NCI-H82 treated with DMSO at 0.1 percent for 48 hours (cell line): ENCODE measurements around the gene CNRIP1.
A peak's percentile ranks its signal among the peaks of the same experiment; 100 is the strongest.

Experiments
- DNase-seq: peaks from one replicate; lab custom pipeline; 2025; ENCODE audit not compliant: unreplicated experiment; lab: John Stamatoyannopoulos, UW

CNRIP1 gene

DNA sequence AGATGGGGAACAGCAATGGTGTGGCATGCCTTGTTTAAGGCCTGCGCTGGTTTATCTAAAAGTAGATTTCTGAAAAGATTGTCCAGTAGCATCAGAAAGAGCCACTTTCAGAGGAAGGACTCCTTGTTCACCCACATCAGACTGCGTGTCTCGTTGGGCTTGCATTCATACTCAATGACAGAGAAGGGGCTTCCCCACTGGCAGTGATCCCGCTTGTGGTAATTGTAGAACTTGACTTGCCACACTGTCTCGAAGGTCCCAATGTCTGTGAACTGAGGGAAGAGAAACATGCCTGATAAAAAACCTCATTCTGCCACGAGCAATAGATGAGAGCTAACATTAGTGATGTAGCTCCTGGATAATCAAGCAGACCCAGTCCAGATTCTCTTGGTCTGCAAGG is 26.0 kb downstream of the CNRIP1 start:
- no peak for DNase-seq

- no peak for DNase-seq
Observed at GRCh38 chr2:68293024-68293423, 26.7 kb downstream of the CNRIP1 start.

GRCh38 chr2:68292108-68292710 is 27.5 kb downstream of the CNRIP1 start:
- DNase-seq = no peak

DNA sequence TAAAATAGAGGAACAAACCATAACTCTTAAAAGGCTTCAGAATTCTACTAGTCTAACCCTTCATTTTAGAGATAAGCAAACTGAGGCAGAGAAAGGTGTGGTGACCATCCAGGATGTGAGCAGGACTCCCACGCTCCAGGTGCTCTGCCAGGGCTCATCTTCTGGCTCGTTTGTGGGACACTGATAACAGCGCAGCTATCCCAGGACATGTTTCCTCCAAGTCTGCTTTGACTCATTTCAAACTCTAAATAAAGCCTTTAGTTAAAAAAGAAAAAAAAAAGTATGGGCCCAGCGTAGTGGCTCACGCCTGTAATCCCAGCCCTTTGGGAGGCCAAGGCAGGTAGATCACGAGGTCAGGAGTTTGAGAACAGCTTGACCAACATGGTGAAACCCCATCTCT is 28.4 kb downstream of the CNRIP1 start:
- DNase-seq = no peak

GRCh38 chr2:68290901-68291300 is 28.8 kb downstream of the CNRIP1 start:
- DNase-seq = no peak

DNA sequence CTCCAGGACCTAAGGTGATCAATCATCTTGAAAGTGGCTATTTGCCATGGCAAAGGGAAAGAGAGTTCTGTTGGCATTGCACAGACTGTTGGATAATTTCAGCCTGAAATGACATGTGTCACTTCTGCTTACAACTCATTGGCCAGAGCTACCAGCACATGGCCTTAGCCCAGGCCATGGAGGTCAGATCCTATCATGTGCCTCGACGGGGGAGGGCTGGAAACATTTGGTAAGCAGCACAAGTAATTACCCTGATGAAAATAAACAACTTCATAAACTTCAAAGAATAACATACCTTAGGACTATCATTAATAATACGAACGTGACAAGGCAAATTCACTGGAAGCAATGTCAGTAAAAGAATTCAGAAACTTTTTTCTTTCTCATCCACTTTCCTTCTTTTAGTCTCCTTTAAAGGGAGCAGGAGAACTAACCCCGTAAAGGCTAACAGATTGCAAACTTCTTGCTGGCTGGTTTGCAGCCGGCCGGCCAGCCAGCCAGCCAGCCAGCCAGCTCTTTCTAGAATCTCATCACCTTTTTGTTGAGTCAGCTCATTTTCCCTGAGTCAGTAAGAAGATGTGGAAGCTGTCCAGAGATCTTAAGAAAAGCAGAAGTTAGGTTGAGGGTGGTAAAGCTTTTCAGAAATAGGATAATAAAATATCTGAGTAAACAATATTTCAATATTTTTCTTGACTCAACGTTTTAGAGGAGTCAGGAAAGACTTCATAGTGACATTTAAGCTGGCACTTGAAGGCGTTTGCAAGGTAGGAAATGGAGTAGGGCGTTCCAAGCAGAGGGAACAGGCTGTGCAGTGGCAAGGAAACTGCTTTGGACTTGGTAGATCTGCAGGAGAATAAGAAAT is 31.9 kb downstream of the CNRIP1 start:
- DNase-seq = no peak

DNA sequence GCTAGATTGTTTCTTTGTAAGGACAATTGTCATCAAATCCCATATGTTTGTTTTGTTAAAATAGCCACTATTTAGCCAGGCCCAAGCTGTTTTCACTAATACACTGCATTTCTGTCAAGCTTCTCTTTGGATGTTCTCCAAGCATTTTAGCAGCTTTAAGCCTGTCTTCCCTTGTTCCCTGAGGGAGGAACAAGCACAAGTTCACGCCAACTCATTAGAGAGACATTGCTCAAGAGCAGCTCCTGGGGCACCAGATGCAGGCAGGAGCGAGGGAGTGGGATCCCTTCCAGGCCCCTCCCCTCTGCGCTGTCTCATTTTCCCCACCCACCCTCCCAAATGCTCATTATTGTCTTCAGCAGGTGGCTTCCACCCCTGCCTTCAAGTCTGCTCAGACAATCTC is 34.9 kb downstream of the CNRIP1 start:
- peak; percentile 5 for DNase-seq

DNA sequence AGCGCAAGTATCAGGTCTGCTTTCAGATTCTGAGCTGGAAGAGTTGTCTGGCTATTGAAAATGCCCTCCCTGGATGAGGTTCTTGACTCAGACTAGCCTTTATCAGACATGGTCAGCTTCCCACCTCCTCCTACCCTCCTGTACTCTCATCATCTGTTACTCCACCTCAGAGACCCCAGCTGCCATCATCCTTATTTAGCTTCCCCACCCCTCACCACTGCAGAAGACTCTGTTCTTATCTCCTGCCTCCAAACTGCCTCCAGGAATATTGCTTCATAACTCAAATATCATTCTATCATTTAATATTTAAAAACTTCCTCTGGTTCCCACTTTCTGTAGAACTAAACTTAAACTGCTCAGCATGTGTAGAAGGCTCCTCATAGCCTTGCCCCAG is 36.3 kb downstream of the CNRIP1 start:
- no peak for DNase-seq

DNA sequence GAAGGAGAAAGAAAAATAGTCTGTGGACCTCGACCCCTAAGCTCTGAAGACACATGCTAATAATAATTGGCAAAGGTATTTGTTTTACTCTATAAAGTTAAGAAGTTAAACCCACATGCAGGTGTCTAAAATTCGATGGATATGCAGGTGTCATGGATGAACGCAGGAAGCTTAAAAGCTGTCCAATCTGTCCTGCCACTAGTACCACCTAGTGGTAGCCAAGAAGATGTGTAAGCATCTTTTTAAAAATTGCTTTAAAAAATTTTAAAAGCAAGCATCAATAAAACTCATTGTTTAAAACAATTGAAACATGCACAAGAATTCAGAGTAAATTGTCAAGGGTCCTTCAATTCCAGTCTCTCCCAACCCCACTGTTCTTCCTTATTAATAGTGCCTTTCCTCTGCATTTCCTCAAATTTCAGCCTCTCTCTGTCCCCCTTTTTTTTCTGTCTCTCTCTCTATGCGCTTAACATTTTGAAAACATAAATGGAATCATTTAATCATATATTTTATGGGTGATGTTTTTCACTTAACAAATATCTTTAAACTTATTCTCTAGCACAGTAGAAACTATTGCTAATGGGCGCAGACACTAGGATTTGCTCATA is 36.8 kb downstream of the CNRIP1 start:
- peak; percentile 9 for DNase-seq

- DNase-seq = no peak
Observed at GRCh38 chr2:68280796-68281195, 39.0 kb downstream of the CNRIP1 start.

GRCh38 chr2:68280348-68280747 is 39.4 kb downstream of the CNRIP1 start:
- DNase-seq = no peak

DNA sequence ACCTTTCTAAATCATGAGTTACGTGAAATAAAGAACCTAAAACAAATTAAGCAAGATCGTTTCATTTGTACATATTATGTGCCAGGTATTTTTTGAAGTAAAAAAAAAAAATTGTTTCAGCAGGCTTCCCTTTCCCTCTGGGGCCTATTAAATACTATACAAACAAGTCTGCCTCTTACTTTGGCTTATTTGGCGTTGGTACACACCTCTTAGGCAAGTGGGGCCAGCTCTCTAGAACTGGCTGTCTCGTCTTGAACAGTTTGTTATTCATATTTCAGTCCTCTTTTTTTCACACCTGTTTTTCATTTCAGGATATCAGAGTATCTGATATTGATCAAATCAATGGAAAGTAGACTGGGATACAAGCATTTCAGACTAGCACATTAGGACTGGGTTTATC is 40.1 kb downstream of the CNRIP1 start:
- no peak for DNase-seq

- DNase-seq = no peak
Observed at GRCh38 chr2:68278169-68278568, 41.6 kb downstream of the CNRIP1 start.

DNA sequence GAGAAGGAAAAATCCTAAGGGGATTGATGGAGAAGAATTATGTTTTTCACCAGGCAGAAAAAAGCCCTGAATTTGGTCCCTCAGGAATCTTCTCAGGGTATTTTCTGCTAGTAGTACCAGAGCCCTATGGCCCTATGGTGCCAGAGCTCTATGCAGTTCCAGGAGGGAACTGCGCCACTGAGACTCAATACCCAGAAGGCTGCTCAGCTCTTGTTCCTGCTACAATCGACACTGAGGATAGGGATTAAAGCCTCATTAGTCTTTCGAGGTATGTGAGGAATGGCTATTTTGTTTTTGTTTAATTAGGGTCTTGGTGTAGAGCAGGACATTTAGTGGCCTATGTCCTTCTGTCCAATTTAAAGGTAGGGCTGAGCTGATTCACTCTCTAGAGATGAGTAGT is 45.7 kb downstream of the CNRIP1 start:
- DNase-seq = no peak

DNA sequence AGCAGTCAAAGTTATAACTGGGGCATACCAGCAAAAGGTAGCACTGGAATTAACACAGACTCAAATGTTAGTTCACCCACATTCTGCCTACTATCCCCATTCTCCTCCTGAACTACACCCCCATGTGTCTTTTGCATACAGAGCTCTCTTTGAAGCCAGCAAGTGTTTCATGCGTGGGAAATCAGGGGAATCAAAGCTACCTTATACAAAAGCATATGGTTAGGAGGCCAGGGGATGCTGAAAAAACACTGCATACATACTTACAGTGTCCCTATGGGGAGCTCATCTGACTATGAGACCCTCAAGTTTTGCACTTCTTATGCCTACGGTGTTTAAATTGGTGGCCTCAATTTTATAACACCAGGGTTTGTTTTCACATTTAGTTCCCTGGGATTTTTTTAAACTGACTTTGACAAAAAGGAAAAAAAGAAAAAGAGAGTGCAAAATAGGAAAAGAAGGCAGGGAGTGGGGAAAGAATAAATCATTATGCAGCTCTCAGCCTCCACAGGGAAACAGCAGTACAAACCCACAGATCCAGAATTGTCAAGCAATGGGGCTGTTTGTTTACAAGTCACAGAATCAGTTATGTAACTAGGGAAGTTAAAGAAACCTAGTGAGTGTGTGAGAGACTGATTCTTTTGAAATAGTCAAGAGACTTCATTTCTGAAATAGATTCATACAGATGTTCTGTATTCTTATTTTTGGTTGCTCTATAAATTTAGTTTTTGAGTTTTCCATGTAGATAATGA is 47.3 kb downstream of the CNRIP1 start:
- no peak for DNase-seq

DNA sequence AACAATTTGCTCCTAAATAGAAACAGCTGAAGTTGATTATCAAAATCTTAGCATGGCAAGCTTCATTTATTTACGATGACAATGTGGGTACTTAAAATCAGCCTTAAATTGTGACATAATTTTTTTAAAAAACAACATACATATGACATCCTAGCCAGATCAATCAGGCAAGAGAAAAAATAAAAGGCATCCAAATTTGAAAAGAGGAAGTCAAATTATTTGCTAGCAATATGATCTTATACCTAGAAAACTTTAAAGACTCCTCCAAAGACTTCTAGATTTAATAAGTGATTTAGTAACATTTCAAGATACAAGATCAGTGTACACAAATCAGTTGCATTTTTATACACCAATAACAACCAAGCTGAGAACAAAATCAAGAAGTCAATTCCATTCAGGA is 53.1 kb downstream of the CNRIP1 start:
- DNase-seq = no peak

DNA sequence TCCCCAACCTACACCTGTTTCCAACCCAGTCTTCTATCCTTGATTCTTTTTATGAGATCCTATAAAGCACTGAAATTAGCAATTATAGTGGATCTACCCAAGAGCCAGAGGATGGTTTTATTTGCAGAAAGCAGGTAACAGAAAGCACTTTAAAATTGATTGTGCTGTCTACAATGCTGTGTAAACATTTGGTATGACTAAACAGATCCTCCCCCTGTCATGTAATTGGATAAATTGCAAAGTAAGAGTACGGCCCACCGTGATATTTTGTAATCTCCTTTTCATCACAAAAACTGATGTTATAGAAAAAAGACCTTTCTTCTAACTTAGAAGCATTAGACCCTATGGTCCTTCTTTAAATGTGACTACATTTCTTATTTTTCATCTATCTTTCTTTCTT is 56.1 kb downstream of the CNRIP1 start:
- DNase-seq = peak; percentile 47

DNA sequence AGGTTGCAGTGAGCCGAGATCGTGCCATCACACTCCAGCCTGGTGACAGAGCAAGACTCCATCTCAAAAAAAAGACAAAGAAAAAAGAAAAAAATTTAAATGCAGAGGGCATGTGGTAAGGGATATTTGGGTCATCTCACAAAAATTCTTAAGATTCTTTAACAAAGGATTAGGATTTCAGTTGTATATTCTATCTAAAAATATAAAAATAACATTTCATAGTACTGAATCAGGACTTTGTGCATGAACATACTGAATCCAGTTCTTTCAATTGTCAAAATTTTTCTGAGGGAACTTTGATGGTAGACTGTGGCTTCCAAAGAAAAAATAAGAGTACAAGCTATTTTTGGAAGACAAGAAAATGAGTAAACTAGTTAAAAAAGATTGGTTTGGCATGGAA is 60.9 kb downstream of the CNRIP1 start:
- DNase-seq = no peak

DNA sequence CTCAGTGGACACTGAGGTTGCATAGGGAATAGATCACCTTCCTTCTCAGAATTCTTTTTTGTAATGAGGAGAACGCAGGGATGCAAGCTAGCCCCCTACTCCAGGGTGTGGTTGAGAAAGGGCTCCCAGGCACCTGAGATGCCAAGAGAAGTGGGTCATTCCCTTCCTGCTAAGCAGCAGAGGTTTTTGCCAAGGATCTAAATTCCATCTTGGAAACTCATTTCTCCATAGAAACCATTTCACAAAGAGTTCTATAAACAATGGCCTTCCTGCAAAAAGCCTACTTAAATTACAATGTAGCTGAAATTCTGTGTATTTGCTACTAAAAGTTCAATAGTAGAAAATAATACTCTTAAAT is 63.7 kb downstream of the CNRIP1 start:
- no peak for DNase-seq

- no peak for DNase-seq
Observed at GRCh38 chr2:68253219-68254068, 66.3 kb downstream of the CNRIP1 start.
